Sigmoid colon (tissue), 7 donors: Measurements from ENCODE around the gene DNM2. TPM values are rescaled to one million over a fixed set of nuclear protein-coding genes. Genes with fewer than 3 reads are reported as not detected.
A peak's percentile ranks its signal among the peaks of the same experiment; 100 is the strongest.

Source experiments
- DNase-seq: peaks from one replicate; pipeline ENCODE4 v3.0.0-alpha.2; 2019
- H3K27ac ChIP-seq, 4 donors: fragments of 200-600 bp; sonication (generic); one replicate each; pipeline ENCODE4 v1.5.1; 2016 to 2019; ENCODE audit warnings: mild to moderate bottlenecking in 1 of 4
- H3K27me3 ChIP-seq, 3 donors: fragments of 200-600 bp; sonication (generic); one replicate each; pipeline ENCODE4 v1.5.1; 2019; ENCODE audit warnings: mild to moderate bottlenecking in 1 of 3
- H3K36me3 ChIP-seq, 4 donors: fragments of 200-600 bp; sonication (generic); one replicate each; pipeline ENCODE4 v1.5.1; 2016 to 2019
- H3K4me1 ChIP-seq, 4 donors: fragments of 200-600 bp; sonication (generic); one replicate each; pipeline ENCODE4 v1.5.1; 2017 to 2019
- H3K4me3 ChIP-seq, 4 donors: fragments of 200-600 bp; sonication (generic); one replicate each; pipeline ENCODE4 v1.5.1; 2017 to 2019; ENCODE audit warnings: mild to moderate bottlenecking in 2 of 4, moderate library complexity in 1 of 4
- H3K9me3 ChIP-seq, 4 donors: fragments of 200-600 bp in 3 of 4; sonication (generic) in 3 of 4; one replicate each; pipeline versions ENCODE4 v1.5.1 to v1.6.1; 2013 to 2019
- CTCF ChIP-seq, 4 experiments: fragments of 450-650 bp in 3 of 4; fragments of 200-600 bp in 1 of 4; IDR thresholded peaks; one replicate each; pipeline ENCODE4 v1.5.1; 2016 to 2019; ENCODE audit warnings: antibody characterized with exemption in 4 of 4, mild to moderate bottlenecking in 3 of 4, moderate library complexity in 2 of 4
- EP300 ChIP-seq, 4 donors: sonication (generic); formaldehyde crosslinking; IDR thresholded peaks; one replicate each; pipeline ENCODE4 v1.6.1; 2017; ENCODE audit warnings: antibody characterized with exemption in 4 of 4
- POLR2A ChIP-seq, 2 donors: fragments of 450-650 bp; IDR thresholded peaks; one replicate each; pipeline ENCODE4 v1.6.1; 2016; ENCODE audit warnings: antibody characterized with exemption in 2 of 2, mild to moderate bottlenecking in 2 of 2, moderate library complexity in 2 of 2
- POLR2AphosphoS5 ChIP-seq, 4 donors: sonication (generic); formaldehyde crosslinking; IDR thresholded peaks; one replicate each; pipeline ENCODE4 v1.6.1; 2017; ENCODE audit warnings: antibody characterized with exemption in 4 of 4
- WGBS, 2 donors: extraction: QIAGEN DNeasy Blood & Tissue Kit; methylation state at CpG; one replicate each; pipeline ENCODE4 v1.1.7; 2013; 5-methylcytosine and 5-hydroxymethylcytosine counted together
- intact Hi-C: fragments of 100-400 bp; cut with DNase I; formaldehyde crosslinking; loops from one replicate; pipeline ENCODE4 v1.15.1; 2023
- polyA plus RNA-seq, 3 donors: library from polyadenylated mRNA; stranded (reverse); fragments of 200-250 nt; gene quantifications; one replicate each; pipeline ENCODE4 v1.2.3, GENCODE V29; 2013
- total RNA-seq, 4 donors: library from RNA; depleted of rRNA; stranded (reverse); fragments of >200 nt; gene quantifications; one replicate each; pipeline ENCODE4 v1.1.0, GENCODE V29; 2016
- donor health status: healthy with polysubstance abuse.
- donor health status: Bipolar disorder and iron deficiency.
- donor health status: healthy.

The DNM2 gene
- total and polyA plus RNA-seq, 7 donors, result 53.2 to 326 (median 96.7) TPM

- 20 to 48% methylated on average over 1 of the region's 1 CpG for WGBS, 2 donors
- peaks cover 0 to 21% (median 6%) of the 10 kb centered on the region in 4 donors for H3K36me3 ChIP-seq
- no peak overlapping the region for H3K4me3 ChIP-seq
- intact Hi-C loops, result no loop called here
- H3K27me3 ChIP-seq, result no peaks in the 10 kb centered on the region
- TF ChIP-seq CTCF (IDR thresholded peaks at IDR 0.05), result no peak
- TF ChIP-seq POLR2A (IDR thresholded peaks at IDR 0.05), result no peak
- no peak for TF ChIP-seq POLR2AphosphoS5 (IDR thresholded peaks at IDR 0.05)
- no peak for TF ChIP-seq EP300 (IDR thresholded peaks at IDR 0.05)
- H3K9me3 ChIP-seq, result no peaks in the 10 kb centered on the region
- peaks cover 0 to 37% (median 34%) of the 10 kb centered on the region in 4 donors for H3K4me1 ChIP-seq
- DNase-seq, result no peak
- H3K27ac ChIP-seq, result peak overlapping the region in 2 of 4 donors; percentile 33 to 49
Measured at GRCh38 chr19:10762656-10763055, 44.8 kb downstream of the DNM2 start.

- Histone ChIP-seq H3K36me3 (peaks cover 0 to 21% (median 7%) of the 10 kb centered on the region in 4 donors), H3K27me3 (no peaks in the 10 kb centered on the region), H3K4me1 (peaks cover 0 to 37% (median 36%) of the 10 kb centered on the region in 4 donors), H3K4me3 (no peak overlapping the region), H3K9me3 (no peaks in the 10 kb centered on the region), H3K27ac (peak overlapping the region in 2 of 4 donors; percentile 19 to 33)
- no peak for TF ChIP-seq CTCF (IDR thresholded peaks at IDR 0.05)
- TF ChIP-seq EP300 (IDR thresholded peaks at IDR 0.05), result no peak
- TF ChIP-seq POLR2A (IDR thresholded peaks at IDR 0.05), result no peak
- no peak for TF ChIP-seq POLR2AphosphoS5 (IDR thresholded peaks at IDR 0.05)
- WGBS, 2 donors, result 60 to 72% methylated on average over 5 of the region's 5 CpGs
- no peak for DNase-seq
- intact Hi-C loops, result no loop called here
Measured at GRCh38 chr19:10763411-10763810, 45.5 kb downstream of the DNM2 start.

DNA sequence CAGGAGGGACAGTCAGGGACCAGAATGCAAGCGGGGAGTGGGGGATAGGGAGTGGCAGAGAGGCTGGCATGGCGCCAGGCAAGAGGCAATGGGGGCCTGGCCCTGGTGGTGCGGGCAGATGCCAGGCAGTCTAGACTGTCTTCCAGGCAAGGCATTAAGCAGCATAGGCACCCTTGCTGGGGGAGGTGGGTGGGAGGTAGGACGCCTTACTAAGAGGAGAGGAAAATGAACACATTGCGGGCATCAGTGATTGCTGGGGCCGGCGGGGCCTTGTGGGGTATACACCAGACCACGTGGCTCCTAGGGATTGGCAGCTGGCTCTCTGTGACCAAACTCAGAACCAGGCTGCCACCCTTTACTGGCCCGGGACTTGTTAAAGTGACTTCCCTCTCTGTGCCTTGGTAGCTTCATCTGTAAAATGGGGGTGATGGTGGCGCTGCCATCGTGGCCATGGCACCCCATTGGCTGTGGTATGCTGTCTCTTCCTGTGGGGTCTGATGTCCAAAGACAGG is 46.0 kb downstream of the DNM2 start:
- Histone ChIP-seq H3K4me1 (peaks cover 0 to 42% (median 37%) of the 10 kb centered on the region in 4 donors), H3K27ac (peak overlapping the region in 2 of 4 donors; percentile 19 to 33), H3K27me3 (no peaks in the 10 kb centered on the region), H3K9me3 (no peaks in the 10 kb centered on the region), H3K4me3 (no peak overlapping the region), H3K36me3 (peaks cover 0 to 21% (median 10%) of the 10 kb centered on the region in 4 donors)
- TF ChIP-seq POLR2AphosphoS5 (IDR thresholded peaks at IDR 0.05) (no peak), POLR2A (IDR thresholded peaks at IDR 0.05) (no peak), CTCF (IDR thresholded peaks at IDR 0.05) (no peak), EP300 (IDR thresholded peaks at IDR 0.05) (no peak)
- 23 to 60% methylated on average over 11 of the region's 11 CpGs for WGBS, 2 donors
- intact Hi-C loops, result no loop called here
- DNase-seq, result no peak

GRCh38 chr19:10764340-10764894 is 46.5 kb downstream of the DNM2 start:
- no peaks in the 10 kb centered on the region for H3K27me3 ChIP-seq
- peaks cover 0 to 21% (median 11%) of the 10 kb centered on the region in 4 donors for H3K36me3 ChIP-seq
- H3K4me1 ChIP-seq, result peaks cover 0 to 47% (median 41%) of the 10 kb centered on the region in 4 donors
- no peak for DNase-seq
- H3K27ac ChIP-seq, result peak overlapping the region in 2 of 4 donors; percentile 17 to 33
- WGBS, 2 donors, result 23 to 66% methylated on average over 9 of the region's 9 CpGs
- intact Hi-C loops, result no loop called here
- H3K9me3 ChIP-seq, result no peaks in the 10 kb centered on the region
- no peak for TF ChIP-seq EP300 (IDR thresholded peaks at IDR 0.05)
- TF ChIP-seq CTCF (IDR thresholded peaks at IDR 0.05), result no peak
- no peak for TF ChIP-seq POLR2AphosphoS5 (IDR thresholded peaks at IDR 0.05)
- no peak for TF ChIP-seq POLR2A (IDR thresholded peaks at IDR 0.05)
- no peak overlapping the region for H3K4me3 ChIP-seq
